Fibroblast of upper back skin (primary cell): ENCODE results near the gene SHC2.
"Not testable (repeated sequence)": the region's sequence is repeated elsewhere in the genome, so short reads cannot be mapped to it uniquely, and the experiment has no call there.

ENCODE experiments used
- DNase-seq: peaks from one replicate; pipeline ENCODE4 v3.0.0-alpha.2; 2013

SHC2 gene

GRCh38 chr19:422213-422916 lies 38.5 kb downstream of the SHC2 start:
- DNase-seq: no peak

- no peak for DNase-seq
Measured at GRCh38 chr19:419721-420515, 40.9 kb downstream of the SHC2 start.

DNA sequence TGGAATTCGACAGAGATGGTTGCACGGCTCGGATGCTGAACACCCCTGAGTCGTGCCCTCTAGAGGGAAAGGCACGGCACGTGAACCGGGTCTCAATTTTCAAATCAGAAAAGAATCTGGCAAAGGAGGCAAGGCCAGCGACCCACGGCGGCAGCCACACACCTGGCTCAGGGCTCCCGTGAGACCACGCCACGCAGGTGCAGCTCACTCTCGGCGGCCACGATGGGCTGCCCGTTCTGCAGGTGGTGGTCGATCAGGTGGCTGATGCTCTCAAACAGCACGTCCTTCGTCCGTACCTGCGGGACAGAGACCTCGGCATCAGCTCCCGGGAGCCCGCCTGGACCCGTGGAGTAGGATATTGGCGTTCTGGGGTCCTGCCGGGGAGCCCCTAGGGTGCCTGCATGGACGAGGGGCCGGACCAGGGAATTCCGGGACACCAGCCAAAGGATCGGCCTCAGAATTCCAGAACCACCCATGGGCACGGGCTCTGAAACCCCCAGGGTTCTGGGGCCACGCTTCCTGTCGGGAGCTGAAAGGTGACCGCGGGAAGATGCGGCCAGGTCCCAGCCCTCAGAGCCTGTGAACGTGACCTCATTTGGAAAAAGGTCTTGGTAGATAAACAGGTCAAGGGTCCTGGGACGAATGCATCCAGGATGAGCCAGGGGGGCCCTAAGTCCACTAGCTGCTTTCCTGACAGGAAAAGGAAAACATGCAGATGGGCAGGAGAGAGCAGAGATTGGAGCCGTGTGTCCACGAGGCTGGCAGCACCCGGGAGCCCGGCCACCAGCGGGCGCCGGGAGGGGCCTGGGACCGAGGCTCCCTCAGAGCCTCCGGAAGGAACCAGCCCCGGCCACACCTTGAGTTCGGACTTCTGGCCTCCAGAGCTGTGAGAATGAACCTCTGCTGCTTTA lies 41.8 kb downstream of the SHC2 start:
- DNase-seq: no peak

- no peak for DNase-seq
Measured at GRCh38 chr19:416416-416815, 44.4 kb downstream of the SHC2 start.

GRCh38 chr19:415292-415691 lies 45.5 kb downstream of the SHC2 start:
- DNase-seq: no peak

DNA sequence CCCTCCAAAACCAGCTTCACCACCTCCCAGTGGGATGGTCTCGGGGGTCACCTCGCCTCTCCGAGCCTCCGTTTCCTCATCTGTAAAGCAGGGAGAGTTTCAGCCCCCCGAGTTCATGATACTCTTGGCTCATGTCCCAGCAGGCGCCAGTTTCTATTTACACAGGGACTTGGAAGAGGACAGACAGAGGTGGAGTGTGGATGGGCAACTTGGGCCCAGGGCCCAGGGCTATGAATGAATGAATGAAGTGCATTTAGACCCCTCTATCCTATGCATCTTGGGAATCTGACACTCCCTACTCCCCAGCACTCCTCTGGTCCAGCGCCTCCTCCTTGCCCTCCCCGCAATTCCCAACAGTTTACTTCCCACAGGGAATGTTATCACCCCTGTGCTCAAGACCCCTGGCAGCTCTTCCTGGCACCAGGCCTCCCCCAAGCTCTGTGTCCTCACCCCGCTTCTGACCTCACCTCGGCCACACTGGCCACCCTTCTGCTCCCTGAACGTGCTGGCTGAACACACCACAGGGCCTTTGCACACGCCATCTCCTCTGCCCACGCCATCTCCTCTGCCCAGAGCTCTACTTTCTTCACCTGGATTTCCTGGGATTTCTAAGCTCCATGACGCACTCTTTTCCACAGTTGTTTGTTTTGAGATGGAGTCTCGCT lies 46.9 kb downstream of the SHC2 start:
- no peak for DNase-seq

DNA sequence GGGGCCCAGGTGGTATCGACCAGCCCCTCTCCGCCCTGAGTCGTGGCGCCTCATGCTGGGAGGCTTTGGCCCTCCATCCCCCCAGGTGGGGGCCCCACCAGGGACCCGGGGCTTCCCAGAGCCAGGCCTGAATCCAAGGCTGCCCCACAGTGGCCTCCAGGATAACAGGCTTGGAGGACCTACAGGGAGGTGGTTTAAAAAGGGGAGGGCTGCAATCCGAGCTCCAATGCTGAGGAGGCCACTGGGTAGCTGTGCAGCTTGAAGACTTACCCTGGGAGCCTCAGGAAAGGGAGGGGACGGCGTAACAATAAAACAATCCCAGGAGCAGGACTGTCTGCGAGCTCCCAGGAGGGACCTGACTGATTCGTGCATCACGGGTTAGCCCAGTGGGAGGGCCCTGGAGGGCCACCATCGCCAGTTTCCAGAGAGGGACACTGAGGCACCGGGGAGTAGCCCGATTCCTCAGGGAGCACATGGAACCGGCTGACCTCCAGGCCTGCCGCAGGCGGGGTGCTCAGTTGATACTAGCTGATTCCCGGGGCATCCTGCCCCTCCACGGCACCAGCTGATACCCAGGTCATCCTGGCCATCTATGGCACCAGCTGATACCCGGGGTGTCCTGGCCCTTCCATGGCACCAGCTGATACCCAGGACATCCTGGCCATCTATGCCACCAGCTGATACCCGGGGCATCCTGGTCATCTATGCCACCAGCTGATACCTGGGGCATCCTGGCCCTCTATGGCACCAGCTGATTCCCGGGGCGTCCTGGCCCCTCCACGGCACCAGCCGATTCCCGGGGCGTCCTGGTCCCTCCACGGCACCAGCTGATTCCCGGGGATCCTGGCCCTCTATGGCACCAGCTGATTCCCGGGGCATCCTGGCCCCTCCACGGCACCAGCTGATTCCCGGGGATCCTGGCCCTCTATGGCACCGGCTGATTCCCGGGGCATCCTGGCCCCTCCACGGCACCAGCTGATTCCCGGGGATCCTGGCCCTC lies 48.2 kb downstream of the SHC2 start:
- no peak for DNase-seq

DNA sequence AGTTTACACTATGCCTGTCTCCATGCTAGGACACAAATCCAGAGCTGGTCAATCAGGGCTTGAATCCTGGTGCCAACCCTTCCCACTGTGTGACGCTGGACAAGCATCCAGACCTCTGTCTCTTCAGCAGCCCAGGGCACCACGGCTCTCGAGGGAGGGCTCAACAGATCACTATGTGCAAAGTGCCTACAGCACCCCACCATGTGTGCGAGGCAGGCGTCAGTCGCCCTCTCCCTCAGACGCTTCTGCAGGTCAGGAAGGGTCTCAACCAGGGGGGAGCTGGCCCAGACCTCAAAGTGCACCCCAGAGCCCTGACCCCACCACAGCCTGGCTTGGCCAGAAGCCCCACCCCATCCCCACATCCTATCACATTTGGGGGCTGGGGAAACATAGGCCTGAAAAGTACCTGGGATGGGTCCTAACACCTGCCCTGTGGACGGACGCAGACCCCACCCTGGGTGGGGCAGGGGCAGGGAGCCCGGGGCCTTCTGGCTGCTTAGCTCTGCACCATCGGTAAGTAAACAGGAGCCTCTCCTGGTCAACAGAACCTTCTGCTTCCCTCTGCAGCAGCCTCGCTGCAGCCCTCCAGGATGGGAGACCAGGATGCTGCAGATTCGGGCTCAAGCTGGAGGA lies 49.0 kb downstream of the SHC2 start:
- no peak for DNase-seq

DNA sequence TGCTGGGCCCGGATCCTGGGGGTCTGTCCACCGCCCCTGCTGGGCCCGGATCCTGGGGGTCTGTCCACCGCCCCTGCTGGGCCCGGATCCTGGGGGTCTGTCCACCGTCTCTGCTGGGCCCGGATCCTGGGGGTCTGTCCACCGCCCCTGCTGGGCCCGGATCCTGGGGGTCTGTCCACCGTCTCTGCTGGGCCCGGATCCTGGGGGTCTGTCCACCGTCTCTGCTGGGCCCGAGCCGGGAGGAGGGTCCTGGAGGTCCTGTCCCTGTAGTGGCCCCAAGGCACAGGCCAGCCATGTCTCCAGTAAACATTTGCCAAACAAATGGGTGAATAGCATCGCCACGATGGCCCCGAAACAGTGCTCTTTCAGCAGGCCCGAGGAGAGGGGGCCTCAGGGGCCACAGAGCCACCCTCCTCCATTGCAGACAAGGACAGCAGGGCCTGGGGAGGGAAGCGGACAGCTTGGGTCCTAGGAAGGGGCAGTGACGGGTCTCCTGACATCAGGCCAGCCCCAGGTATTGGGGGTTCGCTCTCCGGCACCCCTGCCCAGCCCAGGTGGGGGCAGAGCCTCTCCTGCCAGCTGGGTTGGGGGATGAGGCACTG lies 49.6 kb downstream of the SHC2 start:
- not testable (repeated sequence) for DNase-seq

- no peak for DNase-seq
Measured at GRCh38 chr19:410243-410781, 50.5 kb downstream of the SHC2 start.

- DNase-seq: no peak
Measured at GRCh38 chr19:409516-410242, 51.2 kb downstream of the SHC2 start.

DNA sequence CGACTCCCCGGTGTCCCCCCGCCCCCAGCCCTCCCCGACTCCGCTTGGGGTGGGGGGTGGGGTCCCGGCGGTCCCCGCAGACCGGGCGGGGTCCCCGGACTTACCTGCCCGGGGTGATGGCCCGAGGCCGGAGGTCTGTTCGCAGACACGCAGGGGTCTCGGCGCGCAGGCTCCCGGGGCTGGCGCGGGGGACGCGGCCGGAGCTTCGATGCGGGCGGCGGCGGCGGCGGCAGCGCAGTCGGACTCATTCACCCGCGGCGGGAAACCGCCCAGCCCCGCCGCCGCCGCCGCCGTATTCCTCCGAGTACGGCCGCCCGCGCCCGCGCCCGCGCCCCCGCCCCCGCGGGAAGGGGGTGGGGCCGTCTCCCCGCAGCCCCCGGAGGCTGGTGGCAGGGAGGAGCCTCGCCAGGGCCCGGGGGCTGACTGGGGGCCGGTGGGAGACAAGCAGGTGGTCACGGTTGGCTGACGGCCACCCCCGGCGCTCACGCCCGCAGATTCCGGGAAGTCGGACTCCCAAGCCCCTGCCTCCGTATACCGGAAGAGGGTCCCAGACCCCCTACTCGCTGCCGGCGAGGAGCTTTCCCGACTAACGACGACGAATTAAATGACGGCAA lies 51.8 kb downstream of the SHC2 start, which contains the start of gene C2CD4C:
TSS of gene C2CD4C (minus strand) at position 246 of the 614 bp plus-strand sequence. CDS start 786 bp downstream, outside the sequence.
- peak; percentile 14 for DNase-seq

- DNase-seq: no peak
Measured at GRCh38 chr19:408441-408901, 52.4 kb downstream of the SHC2 start.

- DNase-seq: no peak
Measured at GRCh38 chr19:407511-408440, 53.1 kb downstream of the SHC2 start.

DNA sequence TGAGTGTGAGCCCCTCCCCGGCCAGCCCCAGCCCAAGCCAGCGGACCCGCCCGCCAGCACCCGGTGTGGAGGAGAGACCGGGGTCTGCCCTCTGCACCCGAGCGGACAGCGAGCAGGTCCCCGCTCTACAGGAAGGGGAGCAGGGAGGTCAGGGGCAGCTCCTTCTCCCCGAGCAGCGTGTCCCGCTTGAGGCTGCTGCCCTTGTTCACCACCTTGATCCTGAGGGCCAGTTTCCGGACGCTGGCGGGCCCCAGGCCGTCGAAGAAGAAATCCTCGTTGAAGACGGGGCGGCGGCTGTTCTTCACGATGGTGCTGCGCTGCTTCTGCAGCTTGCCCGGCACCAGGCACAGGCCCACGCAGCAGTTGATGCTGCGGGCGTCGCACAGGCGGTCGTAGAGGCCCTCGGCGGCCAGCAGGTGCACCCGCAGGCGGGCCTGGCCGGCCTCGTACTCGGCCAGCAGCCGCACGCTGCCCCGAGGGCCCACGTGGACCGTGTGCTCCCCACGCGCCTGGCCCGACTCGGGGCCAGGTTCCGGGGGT lies 53.8 kb downstream of the SHC2 start:
- DNase-seq: no peak

GRCh38 chr19:406135-406781 lies 54.6 kb downstream of the SHC2 start:
- DNase-seq: no peak
